ENCODE measurements around the gene AP4S1.
"Not testable (repeated sequence)": the region's sequence is repeated elsewhere in the genome, so short reads cannot be mapped to it uniquely, and the experiment has no call there.

Gene AP4S1

GRCh38 chr14:31090883-31091764, 65.7 kb downstream of the AP4S1 start:
- no peak for DNase-seq

GRCh38 chr14:31092160-31092708, 66.8 kb downstream of the AP4S1 start:
- no peak for DNase-seq

GRCh38 chr14:31093884-31094839, 68.7 kb downstream of the AP4S1 start:
- not testable (repeated sequence) for DNase-seq

GRCh38 chr14:31095817-31096216, 70.4 kb downstream of the AP4S1 start:
- not testable (repeated sequence) for DNase-seq

GRCh38 chr14:31096255-31096654, 70.8 kb downstream of the AP4S1 start:
- no peak for DNase-seq

GRCh38 chr14:31097081-31097480, 71.6 kb downstream of the AP4S1 start:
- DNase-seq, result no peak

- DNase-seq, result no peak
These were observed 81.3 kb downstream of the AP4S1 start for GRCh38 chr14:31106768-31107167.

- DNase-seq, result no peak
These were observed 83.8 kb downstream of the AP4S1 start for GRCh38 chr14:31109257-31109656.

- DNase-seq, result no peak
These were observed 85.4 kb downstream of the AP4S1 start for GRCh38 chr14:31110872-31111271.

- no peak for DNase-seq
These were observed 88.3 kb downstream of the AP4S1 start for GRCh38 chr14:31113794-31114193.

GRCh38 chr14:31118892-31119291, 93.4 kb downstream of the AP4S1 start:
- DNase-seq, result no peak

GRCh38 chr14:31122098-31122611, 96.7 kb downstream of the AP4S1 start:
- no peak for DNase-seq

GRCh38 chr14:31122921-31123320, 97.5 kb downstream of the AP4S1 start:
- DNase-seq, result no peak

- no peak for DNase-seq
These were observed 98.7 kb downstream of the AP4S1 start for GRCh38 chr14:31124197-31124596.

GRCh38 chr14:31125231-31125630, 99.8 kb downstream of the AP4S1 start:
- DNase-seq, result no peak

- DNase-seq, result no peak
These were observed 101.2 kb downstream of the AP4S1 start for GRCh38 chr14:31126680-31127079.

GRCh38 chr14:31127690-31128089, 102.2 kb downstream of the AP4S1 start:
- DNase-seq, result no peak

- no peak for DNase-seq
These were observed 103.4 kb downstream of the AP4S1 start for GRCh38 chr14:31128601-31129526.

- no peak for DNase-seq
These were observed 107.7 kb downstream of the AP4S1 start for GRCh38 chr14:31133133-31133532.

GRCh38 chr14:31137214-31137889, 111.9 kb downstream of the AP4S1 start:
- DNase-seq, result no peak

- DNase-seq, result no peak
These were observed 112.9 kb downstream of the AP4S1 start for GRCh38 chr14:31138301-31138700.
